Measurements from ENCODE around the gene PRMT9.

The PRMT9 gene

GRCh38 chr4:147674073-147674472, 9.9 kb downstream of the PRMT9 start:
- no peaks in the 10 kb centered on the region for H3K4me1 ChIP-seq (ENCODE audit: control insufficient read depth, insufficient read depth, low read length)
- no peak overlapping the region for H3K9ac ChIP-seq (ENCODE audit: low read depth, low read length)
- H3K27me3 ChIP-seq (ENCODE audit: control insufficient read depth, insufficient read depth, low read length) = no peaks in the 10 kb centered on the region
- no peaks in the 10 kb centered on the region for H3K36me3 ChIP-seq (ENCODE audit: control insufficient read depth, insufficient read depth, low read length)
- no peaks in the 10 kb centered on the region for H3K9me3 ChIP-seq (ENCODE audit: control insufficient read depth, insufficient read depth, low read length)
- no peak overlapping the region for H3K4me3 ChIP-seq (ENCODE audit: low read depth, low read length)

- Histone ChIP-seq H3K4me3 (ENCODE audit: low read depth, low read length) (no peak overlapping the region), H3K4me1 (ENCODE audit: control insufficient read depth, insufficient read depth, low read length) (peaks cover 5% of the 10 kb centered on the region), H3K9me3 (ENCODE audit: control insufficient read depth, insufficient read depth, low read length) (no peaks in the 10 kb centered on the region), H3K27me3 (ENCODE audit: control insufficient read depth, insufficient read depth, low read length) (no peaks in the 10 kb centered on the region), H3K36me3 (ENCODE audit: control insufficient read depth, insufficient read depth, low read length) (peaks cover 11% of the 10 kb centered on the region), H3K9ac (ENCODE audit: low read depth, low read length) (no peak overlapping the region)
These were observed 25.5 kb downstream of the PRMT9 start for GRCh38 chr4:147658501-147658900.

- peaks cover 11% of the 10 kb centered on the region for H3K36me3 ChIP-seq (ENCODE audit: control insufficient read depth, insufficient read depth, low read length)
- no peak overlapping the region for H3K4me3 ChIP-seq (ENCODE audit: low read depth, low read length)
These were observed 28.3 kb downstream of the PRMT9 start for GRCh38 chr4:147655639-147656038.

GRCh38 chr4:147651563-147651962, 32.4 kb downstream of the PRMT9 start:
- H3K9ac ChIP-seq (ENCODE audit: low read depth, low read length) = no peak overlapping the region
- peaks cover 3% of the 10 kb centered on the region for H3K36me3 ChIP-seq (ENCODE audit: control insufficient read depth, insufficient read depth, low read length)
- H3K27me3 ChIP-seq (ENCODE audit: control insufficient read depth, insufficient read depth, low read length) = no peaks in the 10 kb centered on the region

More at GRCh38 chr4:147655639-147656038, 28.3 kb downstream of the PRMT9 start:
- Histone ChIP-seq H3K9ac (ENCODE audit: low read depth, low read length) (no peak overlapping the region), H3K9me3 (ENCODE audit: control insufficient read depth, insufficient read depth, low read length) (no peaks in the 10 kb centered on the region), H3K4me1 (ENCODE audit: control insufficient read depth, insufficient read depth, low read length) (peaks cover 5% of the 10 kb centered on the region), H3K27me3 (ENCODE audit: control insufficient read depth, insufficient read depth, low read length) (no peaks in the 10 kb centered on the region)

GRCh38 chr4:147648656-147649055, 35.3 kb downstream of the PRMT9 start:
- no peaks in the 10 kb centered on the region for H3K27me3 ChIP-seq (ENCODE audit: control insufficient read depth, insufficient read depth, low read length)
- H3K9me3 ChIP-seq (ENCODE audit: control insufficient read depth, insufficient read depth, low read length) = no peaks in the 10 kb centered on the region
- H3K9ac ChIP-seq (ENCODE audit: low read depth, low read length) = no peak overlapping the region
- peaks cover 8% of the 10 kb centered on the region for H3K4me1 ChIP-seq (ENCODE audit: control insufficient read depth, insufficient read depth, low read length)
- no peaks in the 10 kb centered on the region for H3K36me3 ChIP-seq (ENCODE audit: control insufficient read depth, insufficient read depth, low read length)
- H3K4me3 ChIP-seq (ENCODE audit: low read depth, low read length) = no peak overlapping the region

More at GRCh38 chr4:147651563-147651962, 32.4 kb downstream of the PRMT9 start:
- peaks cover 5% of the 10 kb centered on the region for H3K4me1 ChIP-seq (ENCODE audit: control insufficient read depth, insufficient read depth, low read length)
- H3K9me3 ChIP-seq (ENCODE audit: control insufficient read depth, insufficient read depth, low read length) = no peaks in the 10 kb centered on the region
- no peak overlapping the region for H3K4me3 ChIP-seq (ENCODE audit: low read depth, low read length)

GRCh38 chr4:147645099-147645498, 38.9 kb downstream of the PRMT9 start:
- no peaks in the 10 kb centered on the region for H3K36me3 ChIP-seq (ENCODE audit: control insufficient read depth, insufficient read depth, low read length)
- no peak overlapping the region for H3K9ac ChIP-seq (ENCODE audit: low read depth, low read length)
- H3K4me3 ChIP-seq (ENCODE audit: low read depth, low read length) = no peak overlapping the region
- H3K4me1 ChIP-seq (ENCODE audit: control insufficient read depth, insufficient read depth, low read length) = peaks cover 8% of the 10 kb centered on the region
- H3K9me3 ChIP-seq (ENCODE audit: control insufficient read depth, insufficient read depth, low read length) = no peaks in the 10 kb centered on the region
- no peaks in the 10 kb centered on the region for H3K27me3 ChIP-seq (ENCODE audit: control insufficient read depth, insufficient read depth, low read length)

GRCh38 chr4:147644471-147644870, 39.5 kb downstream of the PRMT9 start:
- no peak overlapping the region for H3K4me3 ChIP-seq (ENCODE audit: low read depth, low read length)
- no peaks in the 10 kb centered on the region for H3K36me3 ChIP-seq (ENCODE audit: control insufficient read depth, insufficient read depth, low read length)
- no peaks in the 10 kb centered on the region for H3K9me3 ChIP-seq (ENCODE audit: control insufficient read depth, insufficient read depth, low read length)
- no peak overlapping the region for H3K9ac ChIP-seq (ENCODE audit: low read depth, low read length)
- H3K4me1 ChIP-seq (ENCODE audit: control insufficient read depth, insufficient read depth, low read length) = peaks cover 11% of the 10 kb centered on the region
- H3K27me3 ChIP-seq (ENCODE audit: control insufficient read depth, insufficient read depth, low read length) = no peaks in the 10 kb centered on the region

GRCh38 chr4:147643616-147644015, 40.3 kb downstream of the PRMT9 start:
- Histone ChIP-seq H3K36me3 (ENCODE audit: control insufficient read depth, insufficient read depth, low read length) (no peaks in the 10 kb centered on the region), H3K27me3 (ENCODE audit: control insufficient read depth, insufficient read depth, low read length) (no peaks in the 10 kb centered on the region), H3K9me3 (ENCODE audit: control insufficient read depth, insufficient read depth, low read length) (no peaks in the 10 kb centered on the region), H3K4me1 (ENCODE audit: control insufficient read depth, insufficient read depth, low read length) (peaks cover 18% of the 10 kb centered on the region), H3K4me3 (ENCODE audit: low read depth, low read length) (no peak overlapping the region), H3K9ac (ENCODE audit: low read depth, low read length) (no peak overlapping the region)

GRCh38 chr4:147640331-147640730, 43.6 kb downstream of the PRMT9 start:
- no peaks in the 10 kb centered on the region for H3K9me3 ChIP-seq (ENCODE audit: control insufficient read depth, insufficient read depth, low read length)
- peaks cover 21% of the 10 kb centered on the region for H3K4me1 ChIP-seq (ENCODE audit: control insufficient read depth, insufficient read depth, low read length)
- H3K36me3 ChIP-seq (ENCODE audit: control insufficient read depth, insufficient read depth, low read length) = no peaks in the 10 kb centered on the region
- no peaks in the 10 kb centered on the region for H3K27me3 ChIP-seq (ENCODE audit: control insufficient read depth, insufficient read depth, low read length)
- no peak overlapping the region for H3K9ac ChIP-seq (ENCODE audit: low read depth, low read length)
- H3K4me3 ChIP-seq (ENCODE audit: low read depth, low read length) = no peak overlapping the region

- no peak overlapping the region for H3K4me3 ChIP-seq (ENCODE audit: low read depth, low read length)
- no peaks in the 10 kb centered on the region for H3K36me3 ChIP-seq (ENCODE audit: control insufficient read depth, insufficient read depth, low read length)
- H3K27me3 ChIP-seq (ENCODE audit: control insufficient read depth, insufficient read depth, low read length) = no peaks in the 10 kb centered on the region
- no peak overlapping the region for H3K9ac ChIP-seq (ENCODE audit: low read depth, low read length)
- peaks cover 16% of the 10 kb centered on the region for H3K4me1 ChIP-seq (ENCODE audit: control insufficient read depth, insufficient read depth, low read length)
- no peaks in the 10 kb centered on the region for H3K9me3 ChIP-seq (ENCODE audit: control insufficient read depth, insufficient read depth, low read length)
These were observed 44.6 kb downstream of the PRMT9 start for GRCh38 chr4:147639388-147639787.

- H3K4me3 ChIP-seq (ENCODE audit: low read depth, low read length) = no peak overlapping the region
- H3K4me1 ChIP-seq (ENCODE audit: control insufficient read depth, insufficient read depth, low read length) = peaks cover 15% of the 10 kb centered on the region
- no peaks in the 10 kb centered on the region for H3K9me3 ChIP-seq (ENCODE audit: control insufficient read depth, insufficient read depth, low read length)
- H3K27me3 ChIP-seq (ENCODE audit: control insufficient read depth, insufficient read depth, low read length) = no peaks in the 10 kb centered on the region
- H3K36me3 ChIP-seq (ENCODE audit: control insufficient read depth, insufficient read depth, low read length) = no peaks in the 10 kb centered on the region
- H3K9ac ChIP-seq (ENCODE audit: low read depth, low read length) = no peak overlapping the region
These were observed 45.0 kb downstream of the PRMT9 start for GRCh38 chr4:147638942-147639341.

- no peaks in the 10 kb centered on the region for H3K9me3 ChIP-seq (ENCODE audit: control insufficient read depth, insufficient read depth, low read length)
- H3K9ac ChIP-seq (ENCODE audit: low read depth, low read length) = no peak overlapping the region
- H3K36me3 ChIP-seq (ENCODE audit: control insufficient read depth, insufficient read depth, low read length) = no peaks in the 10 kb centered on the region
- peaks cover 15% of the 10 kb centered on the region for H3K4me1 ChIP-seq (ENCODE audit: control insufficient read depth, insufficient read depth, low read length)
- no peaks in the 10 kb centered on the region for H3K27me3 ChIP-seq (ENCODE audit: control insufficient read depth, insufficient read depth, low read length)
- no peak overlapping the region for H3K4me3 ChIP-seq (ENCODE audit: low read depth, low read length)
These were observed 45.6 kb downstream of the PRMT9 start for GRCh38 chr4:147638365-147638764.
